AG08395 (cell line): ENCODE data around the gene MYO10.
"Not testable (repeated sequence)": the region's sequence is repeated elsewhere in the genome, so short reads cannot be mapped to it uniquely, and the experiment has no call there.

Source experiments
- DNase-seq: peaks from one replicate; pipeline ENCODE4 v3.0.0; 2012; ENCODE audit warnings: mixed read lengths, low spot score

MYO10 gene

GRCh38 chr5:16668631-16669030 lies 267.5 kb downstream of the MYO10 start:
- no peak for DNase-seq

- no peak for DNase-seq
Observed at GRCh38 chr5:16668194-16668593, 267.9 kb downstream of the MYO10 start.

- no peak for DNase-seq
Observed at GRCh38 chr5:16666883-16667398, 269.1 kb downstream of the MYO10 start.

GRCh38 chr5:16666130-16666882 lies 269.8 kb downstream of the MYO10 start:
- no peak for DNase-seq

- DNase-seq, result no peak
Observed at GRCh38 chr5:16665601-16666000, 270.5 kb downstream of the MYO10 start.

- no peak for DNase-seq
Observed at GRCh38 chr5:16664368-16664767, 271.7 kb downstream of the MYO10 start.

- DNase-seq, result no peak
Observed at GRCh38 chr5:16663840-16664239, 272.2 kb downstream of the MYO10 start.

- DNase-seq, result no peak
Observed at GRCh38 chr5:16661713-16662112, 274.4 kb downstream of the MYO10 start.

- DNase-seq, result no peak
Observed at GRCh38 chr5:16660982-16661381, 275.1 kb downstream of the MYO10 start.

GRCh38 chr5:16659536-16659935 lies 276.6 kb downstream of the MYO10 start:
- no peak for DNase-seq

GRCh38 chr5:16656561-16657191 lies 279.4 kb downstream of the MYO10 start:
- peak; percentile 35 for DNase-seq

- no peak for DNase-seq
Observed at GRCh38 chr5:16654647-16655334, 281.3 kb downstream of the MYO10 start.

GRCh38 chr5:16648739-16649138 lies 287.3 kb downstream of the MYO10 start:
- not testable (repeated sequence) for DNase-seq

GRCh38 chr5:16644301-16644889 lies 291.7 kb downstream of the MYO10 start:
- DNase-seq, result no peak

GRCh38 chr5:16642867-16643266 lies 293.2 kb downstream of the MYO10 start:
- no peak for DNase-seq

GRCh38 chr5:16639206-16639605 lies 296.9 kb downstream of the MYO10 start:
- DNase-seq, result no peak

GRCh38 chr5:16628376-16628775 lies 307.7 kb downstream of the MYO10 start:
- DNase-seq, result no peak

- no peak for DNase-seq
Observed at GRCh38 chr5:16626696-16627264, 309.3 kb downstream of the MYO10 start.

- no peak for DNase-seq
Observed at GRCh38 chr5:16625096-16625495, 311.0 kb downstream of the MYO10 start.

GRCh38 chr5:16619136-16619535 lies 317.0 kb downstream of the MYO10 start:
- no peak for DNase-seq

- no peak for DNase-seq
Observed at GRCh38 chr5:16618138-16618897, 317.8 kb downstream of the MYO10 start.
